Measurements from ENCODE around the gene SORBS1. TPM values are rescaled to one million over a fixed set of nuclear protein-coding genes. Genes with fewer than 3 reads are reported as not detected.
A peak's percentile ranks its signal among the peaks of the same experiment; 100 is the strongest.

The SORBS1 gene
- total RNA-seq, 1 donor from 2014 or later, result 703 TPM

DNA sequence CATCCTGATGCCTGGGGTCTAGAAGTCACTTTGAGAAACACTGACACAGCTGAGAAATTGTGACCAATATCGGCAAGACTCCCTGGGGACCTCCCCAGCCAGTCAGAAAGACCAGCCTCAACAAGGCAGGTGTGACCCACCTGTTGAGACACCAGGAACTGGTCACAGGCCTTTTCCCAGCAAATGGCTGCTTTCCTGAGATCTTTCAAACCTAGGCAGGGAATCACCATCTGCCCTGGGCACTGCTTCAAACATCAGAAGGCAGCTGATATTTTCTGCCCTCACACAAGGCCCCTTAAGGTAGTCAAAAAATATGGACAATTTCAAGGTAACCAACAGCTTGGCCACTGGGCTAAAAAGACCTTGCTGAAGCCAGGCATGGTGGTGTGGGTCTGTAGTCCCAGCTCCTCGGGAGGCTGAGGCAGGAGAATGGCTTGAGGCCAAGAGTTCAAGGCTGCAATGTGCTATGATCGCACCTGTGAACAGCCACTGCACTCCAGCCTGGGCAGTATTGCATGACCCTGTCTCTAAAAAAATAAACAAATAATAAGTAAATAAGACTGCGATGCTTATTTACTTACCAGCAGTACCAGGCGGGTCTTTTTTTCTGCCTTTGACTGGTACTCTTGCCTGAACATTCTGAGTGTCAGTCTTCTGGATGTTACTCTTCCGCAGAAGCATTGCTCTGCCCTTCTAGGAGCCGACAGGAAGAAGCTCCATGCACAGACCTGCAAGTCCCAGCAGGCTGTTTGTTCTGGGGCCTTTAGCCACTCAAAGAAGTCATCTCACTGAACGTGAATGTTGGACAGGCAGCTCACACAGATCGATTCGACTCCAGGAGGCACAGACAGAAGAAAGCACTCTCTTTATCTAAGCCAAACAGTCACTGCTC lies 59.7 kb downstream of the SORBS1 start:
- ATAC-seq, result no peak
- intact Hi-C loops (cut with micrococcal nuclease), result no loop called here
- DNase-seq, result no peak

DNA sequence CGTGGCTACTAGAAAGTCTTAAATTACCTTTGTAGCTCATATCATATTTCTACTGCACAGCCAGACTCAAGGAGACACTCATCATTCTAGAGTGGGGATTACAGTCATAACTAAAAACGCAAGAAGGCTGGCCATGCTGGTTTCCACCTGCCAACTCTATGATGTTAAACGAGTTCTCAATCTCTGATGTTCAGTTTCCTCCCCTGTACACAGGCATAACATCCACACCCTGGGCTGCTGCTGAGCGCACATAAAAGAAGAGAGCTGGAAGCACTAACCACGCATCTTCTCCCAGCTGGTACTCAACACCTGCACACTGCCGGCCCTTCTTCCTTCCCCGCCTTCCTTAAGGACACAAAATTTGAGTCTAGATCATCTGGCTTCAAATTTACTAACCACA lies 60.5 kb downstream of the SORBS1 start:
- DNase-seq (no peak), ATAC-seq (no peak)
- intact Hi-C loops (cut with micrococcal nuclease), result no loop called here

DNA sequence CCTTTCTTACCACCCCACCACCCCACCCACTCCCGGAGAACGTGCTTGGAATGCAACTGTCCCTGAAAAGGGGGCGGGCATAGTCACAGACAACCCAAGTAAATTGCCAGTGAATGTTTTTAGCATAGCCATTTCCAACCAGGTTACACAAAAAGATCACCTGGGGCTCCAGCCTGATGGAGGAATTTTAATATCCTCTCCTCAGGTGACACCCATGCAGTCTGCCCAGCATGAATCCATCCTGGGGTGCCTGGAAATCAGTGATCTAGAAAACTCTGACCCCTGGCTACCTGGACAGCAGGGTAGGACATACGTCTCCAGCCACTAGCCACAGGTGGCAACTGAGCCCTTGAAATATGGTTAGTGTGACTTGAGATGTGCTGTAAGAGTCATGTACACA lies 61.1 kb downstream of the SORBS1 start:
- intact Hi-C loops (cut with micrococcal nuclease), result no loop called here
- DNase-seq (no peak), ATAC-seq (no peak)

DNA sequence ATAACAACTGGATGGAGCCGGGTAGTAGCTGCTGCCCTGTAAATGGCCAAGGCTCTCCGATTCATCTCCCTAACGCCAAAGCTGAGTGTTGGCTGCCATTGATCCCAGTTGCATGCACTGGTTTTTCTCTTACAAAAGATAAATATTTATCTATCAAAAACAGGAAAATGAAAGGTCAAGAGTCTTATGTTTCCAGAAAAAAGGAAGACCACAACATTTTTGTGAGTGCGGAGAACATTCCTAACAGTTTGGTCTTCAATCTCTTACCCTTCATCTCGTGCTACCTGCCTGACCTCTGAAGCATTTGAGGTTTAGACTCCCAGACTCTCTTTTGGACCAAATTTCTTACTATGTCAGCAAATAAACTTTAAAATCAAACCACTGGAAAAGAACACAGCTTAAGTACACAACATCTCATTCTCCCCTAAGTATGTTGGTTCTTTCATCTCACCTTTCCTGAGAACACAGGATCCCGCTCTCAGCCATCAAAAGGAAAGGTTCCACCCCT lies 61.6 kb downstream of the SORBS1 start:
- intact Hi-C loops (cut with micrococcal nuclease), result no loop called here
- DNase-seq (no peak), ATAC-seq (no peak)

DNA sequence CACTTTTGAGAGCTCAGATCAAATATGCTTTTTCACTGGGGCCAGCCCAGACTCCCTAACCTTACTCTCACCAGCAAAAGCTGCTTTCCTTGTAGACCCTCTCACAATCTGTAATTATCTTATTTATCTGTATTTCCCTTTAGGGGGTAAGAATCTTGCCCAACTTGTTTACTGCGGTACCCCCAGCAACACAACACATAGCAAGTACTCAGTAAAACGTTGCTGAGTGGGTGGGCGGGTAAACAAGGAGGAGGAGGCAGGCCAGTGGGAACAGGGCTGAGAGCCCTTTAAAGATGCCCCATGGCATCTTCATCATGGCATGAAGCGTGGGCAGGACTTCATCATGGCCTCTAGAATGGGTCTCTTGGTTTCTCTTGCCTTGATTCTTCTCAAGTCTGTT lies 64.2 kb downstream of the SORBS1 start:
- ATAC-seq (no peak), DNase-seq (no peak)
- intact Hi-C loops (cut with micrococcal nuclease), result no loop called here

DNA sequence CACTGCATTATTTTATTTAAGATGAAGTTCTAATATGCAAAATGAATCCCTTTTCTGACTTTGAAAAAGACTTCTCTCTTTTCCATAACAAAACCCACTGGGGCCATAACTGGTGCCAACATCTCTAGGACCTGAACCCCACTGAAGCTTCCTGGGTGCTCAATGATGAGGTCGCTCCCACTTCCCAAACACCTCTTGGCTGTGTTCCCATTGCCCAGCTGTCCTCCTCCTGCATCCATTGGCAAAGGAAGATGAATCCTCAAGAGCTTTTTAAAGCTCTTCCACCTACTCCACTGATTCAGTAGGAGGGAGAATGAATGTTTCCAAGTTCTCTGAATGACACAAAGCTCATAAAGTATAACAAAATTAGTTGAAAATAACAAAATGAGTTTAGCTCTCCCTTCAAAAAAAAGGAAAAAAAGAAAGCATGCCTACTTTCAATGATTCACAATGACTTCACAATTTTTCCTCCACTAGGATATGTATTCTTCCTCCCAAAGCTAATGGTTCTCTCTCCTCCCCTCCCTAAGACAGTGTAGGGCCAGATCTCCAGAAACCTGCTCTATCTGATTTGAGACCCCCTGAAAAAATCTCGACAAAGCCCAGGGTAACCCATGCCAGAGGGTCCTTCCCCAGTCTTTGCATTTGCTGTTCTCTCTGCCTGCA lies 64.8 kb downstream of the SORBS1 start:
- DNase-seq, result no peak
- no peak for ATAC-seq
- intact Hi-C loops (cut with micrococcal nuclease), result no loop called here

DNA sequence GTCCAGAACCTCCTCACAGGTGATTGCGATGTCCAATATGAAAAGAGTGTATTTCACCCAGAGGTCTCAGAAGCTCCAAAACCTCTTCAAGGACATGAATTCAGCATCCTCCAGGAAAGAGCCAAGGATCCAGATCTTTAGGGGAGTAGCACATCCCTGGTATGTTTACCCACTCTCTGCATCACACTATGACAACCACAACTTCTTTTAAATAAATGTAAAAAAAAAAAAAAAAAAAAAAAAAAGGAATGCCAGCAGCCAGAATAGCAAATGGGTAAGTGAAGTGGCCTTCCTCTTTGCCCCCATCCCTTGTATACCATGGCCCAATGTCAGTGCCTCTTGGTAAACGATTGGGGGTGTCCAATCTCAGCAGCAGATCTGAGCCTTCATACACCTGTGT lies 67.3 kb downstream of the SORBS1 start:
- DNase-seq, result no peak
- intact Hi-C loops (cut with micrococcal nuclease), result no loop called here
- peak; percentile 4 for ATAC-seq

DNA sequence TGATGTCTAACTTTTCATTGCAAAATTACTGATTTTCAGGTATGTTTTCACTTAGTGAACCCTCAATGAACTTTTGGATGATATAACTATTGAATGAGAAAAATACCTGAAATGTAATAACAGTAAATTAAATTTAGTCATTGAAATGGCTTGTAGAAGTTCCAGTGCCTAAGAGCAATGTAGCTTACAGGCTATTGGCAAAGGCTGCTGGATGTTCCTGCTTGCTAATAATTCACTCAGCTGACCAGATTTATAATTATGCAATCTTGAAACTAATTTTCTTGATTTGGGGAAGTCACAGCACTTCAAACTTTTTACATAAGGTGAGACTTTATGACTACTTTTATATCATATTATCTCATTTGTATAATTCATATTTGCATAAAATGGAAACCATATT lies 73.2 kb downstream of the SORBS1 start:
- no peak for DNase-seq
- intact Hi-C loops (cut with micrococcal nuclease), result loop anchor here (10.0 kb wide), 1 partner anchor 67 kb away; no protein-coding TSS in a partner anchor
- ATAC-seq, result no peak

DNA sequence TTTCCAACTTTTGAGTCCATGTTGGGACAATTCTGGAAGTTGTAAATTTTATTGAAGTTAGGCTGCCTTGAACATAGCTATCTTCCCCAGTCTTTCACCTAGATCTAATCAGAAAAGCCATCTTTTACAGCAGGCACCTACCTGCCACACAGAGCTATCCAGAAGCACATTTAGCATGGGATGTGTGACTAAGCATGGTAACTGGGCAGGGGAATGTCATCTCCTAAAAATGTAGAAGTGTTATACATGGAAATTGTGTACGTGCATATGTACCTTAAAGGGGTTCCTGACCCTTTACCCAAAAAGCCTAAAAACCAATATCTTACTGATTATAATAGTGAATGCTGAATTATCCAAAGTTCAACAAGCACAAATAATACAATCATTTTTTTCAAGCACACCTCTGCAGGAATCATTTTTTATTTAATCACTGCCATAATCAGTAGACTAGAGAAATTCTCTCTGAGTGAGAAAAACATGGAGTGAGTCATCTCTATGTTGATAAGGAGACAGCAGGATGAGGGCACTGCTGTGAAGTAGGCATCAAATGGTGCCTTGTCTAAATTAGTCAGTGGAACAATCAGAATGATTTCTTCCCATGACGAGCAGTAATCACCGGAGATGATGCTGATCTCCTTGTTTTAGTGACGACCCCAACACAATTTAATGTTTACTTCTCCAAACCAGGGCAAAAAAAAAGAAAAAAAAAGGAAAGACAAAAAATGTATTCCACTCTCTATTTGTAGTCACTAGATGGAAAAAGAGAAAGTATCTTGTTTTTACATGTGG lies 75.9 kb downstream of the SORBS1 start:
- intact Hi-C loops (cut with micrococcal nuclease), result loop anchor here (10.0 kb wide), 1 partner anchor 70 kb away; no protein-coding TSS in a partner anchor
- DNase-seq, result no peak
- no peak for ATAC-seq

DNA sequence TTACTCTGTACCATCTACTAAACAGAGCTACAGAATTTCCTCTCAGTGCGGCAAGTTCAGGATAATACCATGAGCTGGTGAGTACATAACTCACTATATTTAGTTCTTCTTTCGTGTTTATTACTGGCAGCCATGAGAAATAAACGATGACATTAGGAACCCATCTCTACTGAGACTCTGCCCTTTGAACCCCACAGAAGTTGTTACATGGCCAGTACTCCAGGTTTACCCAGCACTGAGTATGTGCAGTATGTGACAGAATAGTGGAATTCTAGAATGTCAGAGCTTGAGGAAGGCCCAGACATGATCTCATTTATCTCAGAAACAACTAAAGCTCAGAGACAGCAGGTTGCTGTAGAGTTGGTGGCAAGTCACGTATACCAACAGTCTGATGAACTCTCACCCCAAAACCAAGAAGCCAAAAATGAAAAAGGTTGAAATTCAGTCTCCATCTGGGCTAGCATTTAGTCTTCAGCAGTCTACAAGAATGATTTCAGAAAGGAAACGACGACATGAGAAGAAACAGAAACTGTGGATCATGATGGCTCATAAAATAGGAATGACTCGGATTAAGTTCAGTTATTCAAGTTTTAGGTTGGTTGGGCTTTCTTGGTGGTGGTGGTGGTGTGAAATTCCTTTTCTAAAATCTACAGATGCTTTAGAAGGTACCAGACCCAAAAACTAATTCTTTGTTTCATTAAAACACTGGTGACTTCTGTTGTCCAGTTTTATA lies 78.5 kb downstream of the SORBS1 start:
- ATAC-seq (no peak), DNase-seq (no peak)
- intact Hi-C loops (cut with micrococcal nuclease), result loop anchor here (10.0 kb wide), 1 partner anchor 72 kb away; no protein-coding TSS in a partner anchor

DNA sequence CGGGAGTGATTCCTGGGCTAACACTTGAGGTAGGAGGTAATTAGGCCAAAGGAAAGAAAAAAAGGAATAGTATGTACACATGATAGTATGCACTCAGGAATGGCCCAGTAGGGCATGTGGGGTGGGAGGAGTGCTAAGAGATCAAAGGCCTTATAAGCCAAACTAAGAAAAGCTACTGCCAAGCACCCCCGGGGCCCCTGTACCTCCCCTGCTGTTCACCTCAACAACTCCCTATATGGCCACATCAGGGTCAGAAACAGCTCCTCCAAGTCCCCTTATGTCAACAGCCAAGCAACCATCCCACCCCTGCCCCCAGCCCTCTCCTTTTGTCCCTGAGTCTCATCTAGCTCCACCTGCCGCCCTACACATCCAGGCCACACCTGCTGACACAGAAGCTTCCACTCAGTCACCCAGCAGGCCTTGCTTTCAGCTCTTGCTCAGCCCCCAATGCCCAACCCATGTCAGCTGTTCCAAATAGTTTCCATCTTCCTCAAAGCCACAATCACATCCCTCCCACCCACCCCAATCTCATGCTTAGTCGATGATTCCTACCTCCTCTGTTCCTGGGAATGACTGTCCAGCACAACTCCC lies 80.2 kb downstream of the SORBS1 start:
- intact Hi-C loops (cut with micrococcal nuclease), result loop anchor here (10.0 kb wide), 1 partner anchor 74 kb away; no protein-coding TSS in a partner anchor
- DNase-seq, result peak; percentile 31
- ATAC-seq, result peak; percentile 1

DNA sequence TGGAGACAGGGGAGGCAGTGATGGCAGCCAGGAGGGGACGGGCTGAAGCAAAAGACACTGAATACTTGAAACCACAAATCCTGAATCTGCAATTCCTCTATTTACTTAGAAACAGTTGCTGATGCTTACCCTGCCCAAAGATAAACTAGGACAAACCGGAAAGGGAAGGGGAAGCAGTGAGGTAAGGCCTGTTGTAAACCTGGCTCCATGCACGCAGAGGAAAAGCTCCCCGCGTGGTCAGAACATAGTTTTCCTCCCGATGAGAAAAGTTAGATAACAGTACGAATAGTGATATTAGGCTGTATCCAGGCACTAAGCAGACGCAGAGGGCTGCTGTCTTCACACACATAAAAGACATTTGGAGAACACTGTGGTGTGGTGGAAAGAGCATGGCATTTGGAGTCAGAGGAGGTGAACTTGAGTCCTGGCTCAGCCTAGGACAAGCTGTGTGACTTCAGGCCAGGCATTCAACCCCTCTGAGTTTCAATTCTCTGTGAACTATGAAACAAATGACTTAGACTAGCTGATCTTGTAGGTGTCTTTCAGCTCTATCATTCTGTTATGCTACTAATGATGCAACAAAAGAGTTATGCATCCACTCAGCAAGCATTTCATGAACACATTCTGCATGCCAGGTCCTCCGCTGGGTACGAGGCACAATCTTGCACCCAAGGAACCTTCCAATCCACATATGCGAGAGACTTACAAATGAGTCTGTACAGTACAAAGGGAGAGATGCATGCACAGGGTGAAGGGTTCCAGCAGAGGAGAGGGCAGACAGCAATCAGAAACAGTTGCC lies 80.9 kb downstream of the SORBS1 start:
- intact Hi-C loops (cut with micrococcal nuclease), result loop anchor here (10.0 kb wide), 1 partner anchor 74 kb away; no protein-coding TSS in a partner anchor
- ATAC-seq (peak; percentile 43), DNase-seq (peak; percentile 38)

DNA sequence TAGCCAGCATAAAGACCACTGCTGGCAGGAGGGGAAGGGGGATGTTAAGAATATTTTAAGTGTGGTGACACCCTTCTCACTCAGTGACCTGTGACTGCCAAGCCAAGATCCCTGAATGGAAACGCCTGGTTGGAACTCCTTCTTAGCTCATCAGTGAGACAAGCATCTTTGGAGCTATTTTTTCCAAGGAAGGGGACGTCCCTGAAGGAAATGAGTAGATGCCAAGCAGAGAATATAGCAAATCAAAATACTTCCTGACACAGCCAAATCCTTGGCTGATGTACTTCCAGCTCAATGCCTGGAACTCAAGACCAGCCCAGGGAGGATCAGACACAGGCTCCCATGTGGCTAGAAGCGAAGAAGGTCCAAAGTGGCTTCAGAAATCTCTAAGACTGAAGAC lies 82.2 kb downstream of the SORBS1 start:
- intact Hi-C loops (cut with micrococcal nuclease), result no loop called here
- DNase-seq (no peak), ATAC-seq (peak; percentile 21)

DNA sequence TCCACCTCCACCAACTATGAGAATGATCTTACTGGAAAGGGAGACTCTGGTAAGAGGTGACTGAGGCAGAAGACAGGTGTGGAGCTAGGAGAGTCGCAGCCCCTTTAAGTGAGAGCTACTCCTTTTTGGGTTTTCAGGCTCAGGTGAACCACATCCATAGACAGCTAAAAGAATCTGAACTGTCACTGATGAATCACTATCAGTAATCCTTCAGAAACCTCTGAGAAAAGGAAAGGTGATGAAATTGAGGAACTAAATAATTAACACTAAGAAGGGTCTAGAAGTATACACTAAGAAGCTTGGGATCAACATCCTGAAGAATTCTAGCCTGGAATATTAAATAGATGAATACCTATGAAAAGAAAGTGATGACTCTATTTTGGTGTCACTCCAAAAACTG lies 83.0 kb downstream of the SORBS1 start:
- DNase-seq (no peak), ATAC-seq (no peak)
- intact Hi-C loops (cut with micrococcal nuclease), result no loop called here

DNA sequence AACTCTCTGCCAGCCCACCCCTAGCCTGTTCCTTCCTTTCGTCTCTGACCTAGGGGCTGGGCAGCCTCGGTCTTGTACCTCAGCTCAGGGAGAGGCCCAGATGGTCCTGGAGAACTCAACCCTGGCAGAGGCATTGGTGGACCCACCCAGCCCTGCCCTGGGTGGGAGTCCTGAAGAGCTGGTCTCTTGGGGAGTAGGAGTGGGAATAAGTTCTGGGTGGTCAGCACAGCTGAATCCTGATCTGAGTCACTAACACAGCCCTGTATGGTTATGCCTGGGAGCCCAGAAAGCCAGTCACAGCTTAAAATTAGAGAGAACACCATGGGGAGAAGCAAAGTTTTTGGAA lies 84.0 kb downstream of the SORBS1 start:
- no peak for DNase-seq
- no peak for ATAC-seq
- intact Hi-C loops (cut with micrococcal nuclease), result no loop called here

DNA sequence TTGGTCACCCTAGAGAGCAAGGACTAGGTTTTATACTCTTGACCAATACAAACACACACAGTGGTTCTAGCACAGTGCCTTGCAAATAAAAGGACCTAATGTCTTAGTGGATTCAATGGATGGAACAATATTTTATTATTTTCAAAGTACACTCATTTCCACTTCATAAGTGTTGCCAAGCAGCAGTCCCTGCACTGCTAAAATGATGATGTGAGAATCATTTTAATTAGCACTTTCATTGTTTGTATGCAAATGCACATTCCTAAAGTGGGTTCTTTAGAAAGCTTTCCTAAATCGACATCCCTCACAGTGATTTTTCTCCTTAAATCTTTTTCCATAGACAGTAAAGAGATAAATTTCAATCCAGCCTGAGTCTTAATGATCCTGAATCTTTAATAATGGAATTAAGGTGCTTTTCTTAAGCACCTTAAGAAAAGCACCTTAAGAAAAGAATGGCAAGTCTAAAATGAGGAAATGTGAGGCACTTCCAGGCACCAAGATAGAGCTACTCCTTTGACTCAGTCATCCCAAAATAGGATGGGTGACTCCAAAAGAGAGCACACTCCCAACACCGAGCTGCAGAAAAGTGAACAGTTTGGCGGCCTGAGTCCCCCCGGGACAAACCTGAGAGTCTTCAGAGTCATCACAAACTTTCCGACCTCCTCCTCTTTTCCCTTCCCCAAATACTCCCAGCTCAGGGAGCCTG lies 84.5 kb downstream of the SORBS1 start:
- intact Hi-C loops (cut with micrococcal nuclease), result no loop called here
- DNase-seq (no peak), ATAC-seq (no peak)

DNA sequence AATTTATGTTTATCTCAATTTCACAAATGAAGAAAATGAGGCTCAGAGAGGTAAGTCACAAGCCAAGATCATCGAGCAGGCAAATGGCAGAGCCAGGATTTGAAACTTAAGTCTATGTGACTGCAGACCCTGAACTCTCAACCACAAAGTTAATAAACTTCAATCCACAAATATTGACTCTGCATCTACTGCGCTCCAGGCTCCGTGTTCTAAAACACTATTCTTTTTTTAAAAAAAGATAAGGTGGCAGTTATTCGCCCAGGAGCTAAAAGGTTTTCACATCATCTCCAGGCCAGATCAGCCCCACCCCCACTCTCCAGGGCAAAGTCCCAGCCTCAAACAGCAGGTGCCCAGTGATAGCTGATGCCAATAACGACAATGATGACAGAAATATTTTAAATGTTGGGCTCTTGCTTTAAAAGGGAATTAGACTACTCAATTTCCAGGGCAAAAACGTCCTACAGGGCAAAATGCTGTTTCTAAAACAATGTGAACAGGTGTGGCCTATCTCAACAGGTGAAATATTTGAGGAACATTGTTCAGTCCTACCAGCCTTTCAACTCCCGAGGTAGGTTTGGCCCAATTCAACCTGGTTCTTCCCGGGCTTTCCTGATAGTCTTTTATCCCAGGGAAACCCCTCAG lies 85.2 kb downstream of the SORBS1 start:
- peak; percentile 50 for DNase-seq
- intact Hi-C loops (cut with micrococcal nuclease), result no loop called here
- ATAC-seq, result no peak

All from left ventricle myocardium superior (tissue), 1 donor.